ENCODE results near the gene SLC4A5. TPM values are rescaled to one million over a fixed set of nuclear protein-coding genes. Genes with fewer than 3 reads are reported as not detected.

SLC4A5 gene
- total RNA-seq, result 0.13 and 0.30 TPM in 2 replicates

GRCh38 chr2:74343316-74343715 is at the start of gene SLC4A5:
SLC4A5 (minus strand) TSS chr2:74343416; CDS start chr2:74315023, 28,393 bp downstream.

GRCh38 chr2:74379851-74380789 is 36.9 kb upstream of the SLC4A5 start, which contains the start of gene DCTN1:
DCTN1 (minus strand) TSS chr2:74380311; CDS start chr2:74380037, 274 bp downstream.

GRCh38 chr2:74198461-74199274 is 144.5 kb downstream of the SLC4A5 start, which contains the start of gene MTHFD2:
MTHFD2 (plus strand) TSS chr2:74198615; CDS start chr2:74198642, 27 bp downstream.

GRCh38 chr2:74178211-74179062 is 164.8 kb downstream of the SLC4A5 start, which contains the start of gene MOB1A:
MOB1A (minus strand) TSS chr2:74178879; CDS start chr2:74178674, 205 bp downstream.

Other genes with a start within 250 kb of the SLC4A5 start
- 14.7 and 18.1 TPM in 2 replicates for gene BOLA3, start 195.5 kb downstream of the SLC4A5 start, total RNA-seq
- gene MOB1A, start 164.5 kb downstream of the SLC4A5 start, total RNA-seq, result 76.4 and 86.5 TPM in 2 replicates
- gene MTHFD2, start 144.8 kb downstream of the SLC4A5 start, total RNA-seq, result 233 and 234 TPM in 2 replicates
- gene DCTN1, start 36.9 kb upstream of the SLC4A5 start, total RNA-seq, result 191 and 217 TPM in 2 replicates
- 1.2 and 3.5 TPM in 2 replicates for gene C2orf81, start 78.2 kb upstream of the SLC4A5 start, total RNA-seq
- 42.1 and 47.1 TPM in 2 replicates for gene WDR54, start 78.3 kb upstream of the SLC4A5 start, total RNA-seq
- 16.3 and 23.5 TPM in 2 replicates for gene RTKN, start 98.5 kb upstream of the SLC4A5 start, total RNA-seq
- gene INO80B, start 111.7 kb upstream of the SLC4A5 start, total RNA-seq, result 14.4 and 22.7 TPM in 2 replicates
- 62.6 and 67.7 TPM in 2 replicates for gene WBP1, start 115.0 kb upstream of the SLC4A5 start, total RNA-seq
- 82.1 and 97.0 TPM in 2 replicates for gene MOGS, start 122.0 kb upstream of the SLC4A5 start, total RNA-seq
- 20.2 and 22.0 TPM in 2 replicates for gene MRPL53, start 129.3 kb upstream of the SLC4A5 start, total RNA-seq
- 24.4 and 28.1 TPM in 2 replicates for gene CCDC142, start 139.6 kb upstream of the SLC4A5 start, total RNA-seq
- gene TTC31, start 139.7 kb upstream of the SLC4A5 start, total RNA-seq, result 12.1 and 13.0 TPM in 2 replicates
- gene LBX2, start 156.2 kb upstream of the SLC4A5 start, total RNA-seq, result 0.59 and 4.5 TPM in 2 replicates
- 22.8 and 26.2 TPM in 2 replicates for gene PCGF1, start 164.3 kb upstream of the SLC4A5 start, total RNA-seq
- gene TLX2, start 171.0 kb upstream of the SLC4A5 start, total RNA-seq, result not detected in 2 replicates
- 0.07 TPM in 1 of 2 replicates, not detected in the other for gene DQX1, start 182.8 kb upstream of the SLC4A5 start, total RNA-seq
- 68.9 and 96.9 TPM in 2 replicates for gene AUP1, start 186.3 kb upstream of the SLC4A5 start, total RNA-seq
- 38.6 and 45.3 TPM in 2 replicates for gene HTRA2, start 186.5 kb upstream of the SLC4A5 start, total RNA-seq
- gene LOXL3, start 210.5 kb upstream of the SLC4A5 start, total RNA-seq, result 110 and 319 TPM in 2 replicates
- 51.3 and 116 TPM in 2 replicates for gene DOK1, start 211.3 kb upstream of the SLC4A5 start, total RNA-seq

Measured in smooth muscle cell of the pulmonary artery (primary cell).